Middle frontal gyrus (tissue), 1 donor: ENCODE data around the gene RAMP3.
A peak's percentile ranks its signal among the peaks of the same experiment; 100 is the strongest.
"Not testable (repeated sequence)": the region's sequence is repeated elsewhere in the genome, so short reads cannot be mapped to it uniquely, and the experiment has no call there.

Source experiments
- DNase-seq: peaks from one replicate; pipeline ENCODE4 v3.0.0-alpha.2; 2015; ENCODE audit warnings: low spot score; ENCODE audit errors: extremely low spot score

The RAMP3 gene

GRCh38 chr7:45157653-45158401 is at the start of gene RAMP3:
Gene RAMP3 (plus strand): TSS chr7:45157791. CDS start chr7:45157829, 38 bp downstream.
- no peak for DNase-seq

- DNase-seq: no peak
Measured at GRCh38 chr7:45108863-45109262, 48.7 kb upstream of the RAMP3 start.

GRCh38 chr7:45111298-45112223 is 46.0 kb upstream of the RAMP3 start, which contains the start of gene TBRG4:
Gene TBRG4 (minus strand): TSS chr7:45111697. CDS start chr7:45109237, 2,460 bp downstream.
- peak; percentile 96 for DNase-seq

- DNase-seq: no peak
Measured at GRCh38 chr7:45112648-45113047, 44.9 kb upstream of the RAMP3 start.

- DNase-seq: not testable (repeated sequence)
Measured at GRCh38 chr7:45114257-45114656, 43.3 kb upstream of the RAMP3 start.

- DNase-seq: no peak
Measured at GRCh38 chr7:45114926-45115325, 42.7 kb upstream of the RAMP3 start.

GRCh38 chr7:45116048-45116447 is 41.5 kb upstream of the RAMP3 start:
- no peak for DNase-seq

- DNase-seq: no peak
Measured at GRCh38 chr7:45117582-45117981, 40.0 kb upstream of the RAMP3 start.

GRCh38 chr7:45118292-45118691 is 39.3 kb upstream of the RAMP3 start:
- no peak for DNase-seq

- DNase-seq: no peak
Measured at GRCh38 chr7:45118889-45119331, 38.7 kb upstream of the RAMP3 start.

- DNase-seq: no peak
Measured at GRCh38 chr7:45119550-45119949, 38.0 kb upstream of the RAMP3 start.

GRCh38 chr7:45122975-45123860 is 34.4 kb upstream of the RAMP3 start:
- DNase-seq: no peak

- no peak for DNase-seq
Measured at GRCh38 chr7:45123913-45124710, 33.5 kb upstream of the RAMP3 start.

- no peak for DNase-seq
Measured at GRCh38 chr7:45125193-45125904, 32.2 kb upstream of the RAMP3 start.

GRCh38 chr7:45126201-45126600 is 31.4 kb upstream of the RAMP3 start:
- no peak for DNase-seq

GRCh38 chr7:45126920-45127319 is 30.7 kb upstream of the RAMP3 start:
- DNase-seq: no peak

GRCh38 chr7:45129181-45129800 is 28.3 kb upstream of the RAMP3 start:
- DNase-seq: no peak

- DNase-seq: no peak
Measured at GRCh38 chr7:45129906-45130305, 27.7 kb upstream of the RAMP3 start.

- no peak for DNase-seq
Measured at GRCh38 chr7:45130910-45131309, 26.7 kb upstream of the RAMP3 start.
